Femur (tissue), 1 donor: Measurements from ENCODE around the gene ALDH8A1.

Experiments
- DNase-seq: peaks from one replicate; pipeline ENCODE4 v3.0.0-alpha.2; 2017

ALDH8A1 gene, protein sequence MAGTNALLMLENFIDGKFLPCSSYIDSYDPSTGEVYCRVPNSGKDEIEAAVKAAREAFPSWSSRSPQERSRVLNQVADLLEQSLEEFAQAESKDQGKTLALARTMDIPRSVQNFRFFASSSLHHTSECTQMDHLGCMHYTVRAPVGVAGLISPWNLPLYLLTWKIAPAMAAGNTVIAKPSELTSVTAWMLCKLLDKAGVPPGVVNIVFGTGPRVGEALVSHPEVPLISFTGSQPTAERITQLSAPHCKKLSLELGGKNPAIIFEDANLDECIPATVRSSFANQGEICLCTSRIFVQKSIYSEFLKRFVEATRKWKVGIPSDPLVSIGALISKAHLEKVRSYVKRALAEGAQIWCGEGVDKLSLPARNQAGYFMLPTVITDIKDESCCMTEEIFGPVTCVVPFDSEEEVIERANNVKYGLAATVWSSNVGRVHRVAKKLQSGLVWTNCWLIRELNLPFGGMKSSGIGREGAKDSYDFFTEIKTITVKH

DNA sequence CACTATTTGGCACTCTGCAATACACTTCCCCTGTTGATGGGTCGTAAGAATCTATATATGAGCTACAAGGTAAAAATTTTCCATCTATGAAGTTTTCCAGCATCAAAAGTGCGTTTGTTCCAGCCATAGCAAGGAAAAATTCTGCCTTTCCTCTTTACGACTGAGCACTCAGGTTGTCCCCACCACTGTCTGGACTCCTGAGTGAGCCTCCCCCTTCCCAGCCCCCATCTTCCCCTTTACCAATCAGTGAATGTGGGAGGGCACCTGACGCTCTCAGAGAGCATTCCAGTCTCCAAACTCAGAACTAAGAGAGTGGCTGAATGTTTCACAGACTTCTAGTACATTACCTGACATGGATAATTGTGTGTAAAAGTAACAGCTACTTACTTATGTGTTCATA lies at the start of gene ALDH8A1:
Gene ALDH8A1, minus strand, starts transcription at position 175 of the 400 bp plus-strand sequence. Its CDS starts 48 bp downstream, at position 127.
- DNase-seq: no peak

DNA sequence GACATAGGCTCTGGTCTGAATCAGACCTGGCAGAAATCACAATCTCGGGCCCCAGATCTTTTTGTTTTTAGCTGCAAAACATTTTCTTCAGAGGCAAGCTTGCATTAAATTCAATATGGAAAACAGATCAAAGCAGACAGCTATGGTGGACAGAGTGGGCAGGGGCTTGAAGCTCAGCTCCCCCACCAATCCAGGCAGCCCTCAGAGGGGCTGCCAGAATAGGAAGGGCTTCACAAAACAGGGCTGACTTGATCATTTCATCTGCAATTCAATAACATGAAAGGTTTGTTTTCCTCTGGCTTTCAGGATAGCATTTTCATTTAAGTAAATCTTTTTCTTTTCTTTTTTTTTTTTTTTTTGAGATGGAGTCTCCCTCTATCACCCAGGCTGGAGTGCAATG lies 49.2 kb upstream of the ALDH8A1 start:
- no peak for DNase-seq

DNA sequence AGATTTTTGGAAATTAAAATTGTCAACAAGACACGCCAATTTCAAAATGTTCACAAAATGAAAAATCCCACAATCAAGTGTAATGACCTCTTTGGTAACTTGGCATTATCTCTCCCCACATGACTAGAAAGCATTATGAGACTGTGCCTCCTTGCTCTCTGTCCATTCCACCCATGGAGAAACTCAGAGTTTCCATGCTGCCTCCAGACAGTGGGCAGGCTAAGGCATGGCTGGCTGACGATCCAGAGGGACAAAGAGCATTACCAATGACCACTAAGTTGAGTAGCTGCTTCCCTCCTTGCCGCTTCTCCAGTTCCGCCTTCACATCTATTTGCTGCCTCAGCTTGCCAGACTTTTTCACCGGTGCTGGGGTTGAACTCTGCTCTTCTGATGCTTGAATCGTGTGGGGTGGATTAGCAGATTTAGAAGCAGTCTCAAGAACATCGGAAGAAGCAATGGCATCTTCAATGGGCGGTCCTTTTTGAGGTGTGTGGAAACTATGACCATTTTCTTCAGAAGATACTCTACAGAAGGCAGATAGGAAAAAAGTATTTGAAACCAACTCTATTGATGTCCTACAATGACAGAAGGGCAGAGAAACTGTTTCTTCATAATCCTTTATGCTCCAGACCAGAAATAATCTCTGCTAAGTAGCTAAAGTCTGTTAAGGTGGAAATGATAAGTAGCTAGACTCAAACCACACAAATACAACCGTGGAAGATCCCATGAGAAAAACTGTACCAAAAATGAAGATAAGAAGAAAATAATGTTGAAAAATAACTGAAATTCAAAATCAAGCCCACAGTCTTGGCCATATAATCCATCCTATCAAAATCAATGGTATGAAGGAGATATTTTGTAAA lies 47.5 kb upstream of the ALDH8A1 start:
- no peak for DNase-seq

DNA sequence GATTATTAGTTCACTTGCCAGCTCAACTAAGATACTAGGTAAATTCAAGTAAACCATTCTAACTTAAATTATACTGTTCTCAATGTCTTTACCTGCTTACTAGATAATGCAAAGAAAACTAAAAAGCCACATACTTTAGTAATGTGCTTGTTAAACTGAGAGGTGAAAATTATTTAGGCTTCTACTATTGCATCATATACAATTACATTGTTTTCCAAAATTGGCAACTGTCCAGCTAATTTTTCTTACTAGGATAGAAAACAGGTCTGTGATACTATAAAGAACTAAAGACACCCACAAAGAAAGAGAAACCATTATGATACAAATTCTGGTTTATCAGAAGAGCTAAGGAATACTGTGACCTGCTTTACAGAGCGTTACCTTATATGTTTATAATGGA lies 45.6 kb upstream of the ALDH8A1 start:
- DNase-seq: no peak

DNA sequence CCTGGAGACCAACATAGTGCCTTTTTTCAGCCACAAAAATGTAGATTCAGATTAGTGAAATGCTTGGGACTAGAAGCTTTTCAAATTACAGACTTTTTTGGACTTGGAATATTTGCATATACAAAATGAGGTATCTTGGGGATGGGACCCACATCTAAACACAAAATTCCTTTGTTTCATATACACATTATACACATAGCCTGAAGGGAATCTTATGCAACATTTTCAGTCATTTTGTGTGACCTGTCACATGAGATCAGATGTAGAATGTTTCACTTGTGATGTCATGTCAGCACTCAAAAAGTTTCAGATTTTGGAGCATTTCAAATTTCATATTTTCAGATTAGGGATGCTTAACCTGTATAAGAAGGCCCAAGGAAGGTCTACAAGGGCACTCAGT lies 44.5 kb upstream of the ALDH8A1 start:
- no peak for DNase-seq

DNA sequence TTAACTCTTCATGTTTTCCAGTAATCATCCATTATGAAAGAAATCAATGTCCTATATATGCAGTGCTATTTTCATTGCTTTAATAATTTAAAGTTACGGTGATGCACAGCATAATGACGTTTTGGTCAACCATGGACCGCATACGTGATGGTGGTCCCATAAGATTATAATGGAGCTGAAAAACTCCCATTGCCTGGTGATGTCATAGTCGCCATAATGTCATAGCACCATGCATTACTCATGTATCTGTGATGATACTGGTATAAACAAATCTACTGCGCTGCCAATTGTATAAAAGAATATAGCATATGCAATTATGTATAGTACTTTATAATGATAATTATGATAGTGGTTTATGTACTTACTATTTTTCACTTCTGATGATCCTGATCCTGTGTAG lies 42.3 kb upstream of the ALDH8A1 start:
- no peak for DNase-seq

DNA sequence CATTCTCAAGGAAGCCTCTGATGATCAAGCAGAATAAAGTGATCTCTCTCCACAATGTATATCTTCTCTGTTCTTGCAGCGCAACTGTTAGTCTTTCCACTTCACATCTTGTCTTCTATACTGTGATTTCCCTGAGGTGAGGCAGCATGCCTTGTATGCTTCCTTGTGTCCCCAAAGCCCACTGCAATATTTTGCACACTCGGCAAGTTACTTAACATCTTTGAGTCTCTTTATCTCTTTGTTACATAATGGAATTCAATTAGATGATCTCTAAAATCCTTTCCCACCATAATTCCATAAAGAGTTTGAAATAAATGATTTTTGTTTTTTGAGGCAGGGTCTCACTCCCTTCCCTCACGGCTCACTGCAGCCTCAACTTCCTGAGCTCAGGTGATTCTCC lies 40.4 kb upstream of the ALDH8A1 start:
- no peak for DNase-seq

DNA sequence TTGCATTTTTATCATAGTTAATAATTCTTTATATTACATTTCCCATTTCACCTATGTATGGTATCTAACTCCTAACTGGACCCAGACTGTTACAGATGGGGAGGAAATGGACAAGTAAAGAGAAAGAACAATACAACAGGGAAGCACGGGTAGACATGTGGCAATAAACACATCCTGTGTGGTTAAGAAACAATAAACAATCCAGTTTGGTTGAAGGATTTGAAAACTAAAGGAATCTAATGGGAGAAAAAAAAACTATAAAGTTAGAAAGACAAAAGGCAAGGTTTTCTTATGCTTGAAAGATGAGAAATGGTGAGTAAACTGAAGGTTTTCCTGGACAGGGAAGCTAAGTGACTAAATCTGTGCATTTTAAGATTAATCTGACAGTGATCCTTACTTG lies 34.9 kb upstream of the ALDH8A1 start:
- no peak for DNase-seq

DNA sequence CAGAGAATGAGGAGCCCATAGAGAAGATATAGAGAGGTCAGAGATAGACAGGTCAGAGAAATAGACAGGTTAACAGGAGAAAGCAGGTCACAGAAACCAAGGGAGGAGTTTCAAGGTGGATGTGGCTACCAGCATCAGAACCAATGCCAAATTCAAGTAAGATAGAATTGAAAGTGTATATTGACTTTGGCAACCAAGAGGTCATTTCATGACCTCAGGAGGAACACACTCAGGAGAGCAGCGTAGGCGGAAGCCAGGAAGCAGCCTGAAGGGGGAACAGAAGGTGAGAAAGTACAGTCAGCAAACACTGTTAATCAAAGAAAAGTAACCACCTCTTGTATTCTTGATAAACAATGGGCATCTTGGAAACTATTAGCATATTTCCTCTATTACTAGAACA lies 33.9 kb upstream of the ALDH8A1 start:
- DNase-seq: no peak

DNA sequence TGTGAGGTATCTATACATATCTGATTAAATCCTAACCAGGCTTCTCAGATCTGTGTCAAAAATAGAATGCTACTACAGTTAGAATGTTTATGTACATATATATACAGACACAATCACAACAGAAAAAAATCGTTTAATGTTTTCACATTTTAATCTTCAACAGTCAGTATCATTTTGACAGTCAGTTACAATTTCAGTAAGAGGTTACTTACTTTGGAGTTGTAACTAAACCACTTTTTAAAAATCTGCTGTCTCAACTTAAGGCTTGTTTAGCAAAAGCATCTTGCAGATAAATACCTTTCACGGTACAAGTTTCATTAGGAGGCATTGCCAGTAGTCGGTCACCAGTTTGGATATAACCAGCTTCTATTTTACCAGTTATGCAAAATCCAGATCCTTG lies 32.3 kb upstream of the ALDH8A1 start:
- DNase-seq: no peak

DNA sequence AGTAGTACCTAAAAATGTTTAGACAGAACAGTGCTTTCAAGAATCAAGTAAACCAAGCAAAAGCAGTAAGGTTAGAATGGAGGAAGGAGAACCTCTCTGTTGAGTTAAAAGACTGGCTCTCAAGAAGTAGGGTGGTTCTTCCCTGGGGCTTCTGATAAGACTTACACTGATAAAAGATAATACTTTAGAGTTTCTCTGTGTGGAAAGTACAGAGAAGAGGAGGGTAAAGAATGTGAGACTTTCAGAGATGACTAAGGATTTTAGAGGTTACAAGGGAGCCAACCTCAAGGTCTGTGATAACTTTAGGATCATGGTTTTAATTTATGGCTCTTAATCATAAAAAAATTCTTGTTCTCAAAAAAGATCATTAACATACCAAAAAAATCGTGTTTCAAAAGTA lies 30.9 kb upstream of the ALDH8A1 start:
- no peak for DNase-seq

DNA sequence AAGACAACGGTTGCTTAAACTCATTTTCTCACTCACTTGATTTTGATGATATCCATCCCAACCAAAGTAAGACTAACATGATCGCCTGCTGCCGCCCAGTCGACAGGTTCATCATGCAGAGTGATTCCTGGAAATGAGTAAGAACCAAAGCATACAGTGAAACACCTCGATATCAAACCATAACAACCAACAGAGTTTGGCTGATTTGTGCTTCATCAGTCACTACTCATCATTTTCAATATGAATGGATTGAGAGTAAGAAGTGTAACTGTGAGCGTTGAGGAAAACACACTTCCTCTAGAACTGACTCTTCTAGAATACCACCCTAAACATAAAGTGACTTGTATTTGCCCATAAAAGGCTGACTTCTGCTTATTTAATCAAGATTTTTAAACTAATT lies 29.2 kb upstream of the ALDH8A1 start:
- DNase-seq: no peak

DNA sequence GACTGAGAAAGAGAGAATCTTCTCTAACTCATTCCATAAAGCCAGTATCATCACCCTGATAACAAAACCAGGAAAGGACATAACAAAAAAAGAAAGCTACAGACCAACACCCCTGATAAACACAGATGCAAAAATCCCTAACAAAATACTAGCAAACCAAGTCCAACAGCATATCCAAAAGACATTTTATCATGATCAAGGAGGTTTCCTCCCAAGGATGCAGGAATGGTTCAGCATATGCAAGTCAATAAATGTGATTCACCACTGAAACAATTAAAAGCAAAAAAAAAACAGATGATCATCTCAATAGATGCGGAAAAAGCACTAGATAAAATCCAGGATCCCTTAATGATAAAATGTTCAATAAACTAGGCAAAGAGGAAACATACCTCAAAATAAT lies 24.5 kb upstream of the ALDH8A1 start:
- DNase-seq: no peak

DNA sequence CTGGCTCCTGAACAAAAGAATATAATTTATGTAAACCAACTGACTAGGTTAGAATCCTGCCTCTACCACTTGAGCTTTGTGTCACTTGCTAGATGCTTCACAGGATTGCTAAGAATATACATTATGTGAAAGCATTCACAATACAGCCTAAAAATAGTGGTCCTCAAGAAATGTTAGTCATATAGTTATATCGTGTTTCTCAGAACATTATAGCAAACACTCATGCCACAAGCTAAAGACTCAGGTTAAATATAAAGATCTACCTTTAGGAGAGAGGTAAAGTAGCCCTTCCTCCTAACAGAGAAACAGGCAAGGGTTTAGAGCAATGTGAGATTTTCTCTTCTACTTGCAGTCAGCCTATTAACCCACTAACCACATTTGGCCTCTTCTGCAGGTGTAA lies 17.8 kb upstream of the ALDH8A1 start:
- no peak for DNase-seq

DNA sequence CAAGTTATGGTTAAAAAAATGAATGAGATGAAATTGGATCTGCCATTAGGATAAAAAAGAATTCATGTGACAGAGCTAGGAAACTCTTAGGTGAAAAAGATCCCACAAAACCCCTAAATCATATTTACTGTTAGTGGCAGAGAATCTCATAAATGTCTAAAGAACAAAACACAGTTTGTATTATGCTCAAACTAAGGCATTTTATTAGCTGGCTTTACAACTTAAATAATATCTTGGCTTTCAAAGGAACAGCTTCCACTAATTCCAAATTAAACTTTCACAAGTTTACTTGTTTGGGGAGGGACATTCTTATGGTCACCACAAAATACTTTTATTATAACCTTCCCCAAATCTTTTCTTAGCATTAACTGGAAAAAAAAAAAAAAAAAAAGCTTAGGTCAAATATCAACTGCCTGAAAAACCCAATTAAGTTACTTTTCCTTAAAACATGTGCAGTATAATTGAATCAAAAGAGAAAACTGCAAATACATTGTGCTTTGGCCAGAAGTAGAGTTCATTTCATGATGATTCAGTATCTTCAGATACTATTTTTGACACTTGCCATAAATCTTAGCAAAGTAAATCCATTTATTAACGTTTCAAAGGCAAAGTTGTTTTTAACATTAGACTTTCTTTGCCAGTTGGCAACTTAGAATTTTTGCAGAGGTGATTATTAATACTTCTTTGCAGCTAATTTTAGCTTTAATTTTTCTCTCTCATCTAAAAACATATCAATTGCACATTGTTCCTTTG lies 14.7 kb upstream of the ALDH8A1 start:
- no peak for DNase-seq

DNA sequence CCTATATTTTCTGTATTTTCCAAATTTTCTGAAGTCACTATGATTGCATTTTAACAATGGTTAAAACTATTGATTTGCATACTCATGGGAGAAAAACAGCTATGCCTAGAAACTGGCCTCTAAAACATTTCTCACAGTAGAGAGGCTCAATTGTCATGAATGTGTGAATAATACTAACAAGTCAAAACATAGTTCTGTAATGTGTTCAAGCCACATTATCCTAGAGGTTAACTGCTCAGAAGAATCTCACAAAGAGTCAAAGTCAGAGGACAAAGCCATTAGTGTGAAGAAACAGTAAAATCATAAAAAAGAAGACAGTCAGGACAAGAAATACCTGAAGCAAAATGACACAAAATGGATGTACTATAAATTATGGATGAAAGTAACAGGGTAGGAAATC lies 12.5 kb upstream of the ALDH8A1 start:
- no peak for DNase-seq

DNA sequence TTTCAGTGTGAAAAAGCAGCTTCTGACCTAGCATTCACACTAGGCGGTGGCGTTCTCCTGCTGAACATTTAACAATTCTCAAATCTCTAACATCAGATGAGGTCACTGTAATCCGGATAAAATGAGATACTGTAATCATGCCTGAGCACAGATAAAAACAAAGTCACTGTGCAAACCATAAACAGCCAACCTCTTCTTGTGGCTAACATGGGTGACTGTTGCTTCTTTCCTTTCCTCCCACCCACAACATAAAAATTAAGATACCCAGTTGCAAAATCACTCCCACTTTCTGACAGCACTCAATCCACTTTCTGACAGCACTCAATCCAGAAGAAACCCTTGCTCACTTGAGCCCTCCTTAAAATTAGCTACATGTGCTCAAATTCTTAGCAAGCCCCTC lies 11.5 kb upstream of the ALDH8A1 start:
- DNase-seq: no peak

DNA sequence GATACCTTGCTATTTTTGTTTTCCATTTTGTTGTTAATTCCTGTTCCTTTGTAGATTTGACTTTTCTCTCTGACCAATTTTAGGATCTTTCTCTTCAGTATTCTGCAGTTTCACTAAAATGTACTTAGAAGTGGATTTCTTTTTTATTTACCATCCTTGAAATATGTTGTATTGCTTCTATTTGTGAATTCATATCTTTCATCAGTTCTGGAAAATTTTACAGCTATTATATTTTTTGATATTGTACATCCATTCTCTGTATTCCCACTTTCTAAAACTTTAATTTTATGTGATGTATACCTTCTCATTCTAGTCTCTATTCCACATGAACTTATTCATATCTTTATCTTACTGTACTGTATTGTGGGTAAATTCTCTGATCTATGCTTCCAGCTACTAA lies 9.7 kb upstream of the ALDH8A1 start:
- DNase-seq: no peak

DNA sequence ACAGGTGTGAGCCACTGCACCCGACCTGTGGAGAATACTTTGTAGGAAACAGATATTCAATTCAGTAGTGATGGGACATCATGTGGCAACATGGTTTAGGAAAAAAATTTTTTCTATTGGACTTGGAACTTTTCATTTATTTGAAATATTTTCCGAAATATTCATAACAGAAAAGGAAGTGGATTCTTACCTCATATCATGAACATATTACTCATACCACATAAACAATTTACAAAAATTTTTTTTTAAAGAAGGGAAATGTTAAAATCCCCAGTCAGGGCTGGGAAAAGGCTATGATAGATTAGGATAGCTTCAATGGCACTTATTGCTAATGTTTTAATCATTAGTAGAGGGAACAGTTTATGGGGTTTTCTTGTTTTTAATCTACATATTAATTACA lies 6.8 kb upstream of the ALDH8A1 start:
- DNase-seq: no peak

DNA sequence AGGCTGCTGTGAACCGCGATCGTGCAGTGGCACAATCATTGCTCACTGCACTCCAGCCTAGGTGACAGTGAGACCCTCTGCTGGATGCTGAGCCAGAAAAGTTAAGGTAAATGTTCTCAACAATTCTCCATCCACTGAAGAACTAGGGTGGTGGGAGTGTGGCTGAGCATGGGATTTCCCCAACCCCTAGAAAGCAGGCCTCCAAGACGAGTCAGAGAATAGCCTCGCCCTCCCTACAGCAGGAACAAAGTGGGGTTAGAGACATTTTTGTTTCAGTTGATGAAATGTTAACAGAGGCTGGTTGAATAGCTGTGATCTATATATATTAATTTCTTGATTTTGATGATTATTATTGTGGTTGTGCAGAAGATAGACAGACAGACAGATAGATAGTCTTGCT lies 6.1 kb upstream of the ALDH8A1 start:
- DNase-seq: no peak

DNA sequence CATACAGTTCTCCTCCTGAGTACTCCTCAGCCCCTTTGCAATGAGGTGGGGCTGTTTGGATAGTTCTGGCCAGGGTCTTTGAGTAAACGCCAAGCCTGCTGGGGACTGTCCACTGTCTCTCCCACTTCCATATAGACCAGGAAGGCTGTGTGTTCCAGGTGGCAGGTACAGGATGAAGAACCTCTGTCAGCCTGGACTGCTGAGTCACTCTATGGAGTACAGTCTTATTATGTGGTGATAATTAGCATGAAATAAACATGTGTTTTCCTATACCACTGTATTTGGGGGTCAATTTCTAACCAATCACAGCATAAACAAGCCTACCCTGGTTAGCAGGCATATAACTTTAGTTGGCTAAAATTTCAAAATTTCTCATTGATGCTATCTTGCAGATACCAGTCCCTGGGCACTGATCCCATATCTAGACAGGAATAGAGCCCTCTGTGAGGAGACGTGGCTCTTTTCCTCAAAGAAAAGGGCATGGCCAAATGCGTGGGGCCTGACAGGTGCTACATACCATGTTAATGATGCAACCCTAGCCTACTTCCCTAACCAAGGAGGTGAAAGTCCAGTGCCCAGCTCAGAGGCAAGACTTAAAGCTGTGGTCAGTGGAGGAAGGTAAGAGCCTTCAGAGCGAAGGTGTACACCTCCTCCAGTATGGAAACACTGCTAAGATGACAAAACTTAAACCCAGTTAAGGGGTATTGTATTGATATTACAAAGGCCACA lies 4.5 kb upstream of the ALDH8A1 start:
- DNase-seq: no peak

DNA sequence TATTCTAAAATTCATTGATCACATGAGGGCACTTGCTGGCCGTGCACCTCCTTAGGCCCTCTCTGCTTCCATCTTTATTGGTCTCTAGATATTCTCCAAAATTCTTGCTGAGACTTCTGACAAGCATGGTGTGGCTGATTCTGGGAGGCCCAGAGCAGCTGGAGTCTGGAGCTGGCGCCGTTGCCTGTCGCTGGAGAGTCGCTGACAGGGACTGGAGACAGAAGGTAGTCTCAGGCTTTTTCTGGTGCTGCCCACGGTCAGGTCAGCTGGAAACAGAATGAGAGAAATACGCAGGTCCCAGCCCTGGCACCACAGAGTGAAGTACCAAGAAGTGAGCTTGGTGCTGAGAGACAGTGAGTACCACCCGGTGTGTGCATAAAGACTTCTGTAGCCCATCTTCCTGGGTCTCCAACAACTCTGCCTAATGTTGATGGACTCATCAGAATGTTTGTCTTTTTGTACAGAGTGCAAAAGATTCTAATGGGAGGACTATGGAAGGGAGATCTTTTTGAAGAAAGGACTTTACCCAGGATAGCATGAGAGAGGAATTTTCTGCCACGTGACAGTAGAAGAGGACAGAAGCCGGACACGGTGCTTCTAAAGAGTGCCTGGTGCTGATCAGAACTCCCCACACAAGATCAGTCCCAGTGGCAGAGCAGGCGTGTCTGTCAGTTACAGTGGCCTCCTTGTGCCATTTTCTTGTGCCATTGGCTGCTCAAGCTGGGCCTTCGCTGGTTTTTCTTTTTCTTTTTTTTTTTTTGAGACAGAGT lies 1.8 kb upstream of the ALDH8A1 start:
- no peak for DNase-seq
